ENCODE measurements around the gene NMNAT3. TPM values are rescaled to one million over a fixed set of nuclear protein-coding genes. Genes with fewer than 3 reads are reported as not detected.

Gene NMNAT3
- total RNA-seq: 1 to 10 TPM; 4.5 to 4.6 TPM

DNA sequence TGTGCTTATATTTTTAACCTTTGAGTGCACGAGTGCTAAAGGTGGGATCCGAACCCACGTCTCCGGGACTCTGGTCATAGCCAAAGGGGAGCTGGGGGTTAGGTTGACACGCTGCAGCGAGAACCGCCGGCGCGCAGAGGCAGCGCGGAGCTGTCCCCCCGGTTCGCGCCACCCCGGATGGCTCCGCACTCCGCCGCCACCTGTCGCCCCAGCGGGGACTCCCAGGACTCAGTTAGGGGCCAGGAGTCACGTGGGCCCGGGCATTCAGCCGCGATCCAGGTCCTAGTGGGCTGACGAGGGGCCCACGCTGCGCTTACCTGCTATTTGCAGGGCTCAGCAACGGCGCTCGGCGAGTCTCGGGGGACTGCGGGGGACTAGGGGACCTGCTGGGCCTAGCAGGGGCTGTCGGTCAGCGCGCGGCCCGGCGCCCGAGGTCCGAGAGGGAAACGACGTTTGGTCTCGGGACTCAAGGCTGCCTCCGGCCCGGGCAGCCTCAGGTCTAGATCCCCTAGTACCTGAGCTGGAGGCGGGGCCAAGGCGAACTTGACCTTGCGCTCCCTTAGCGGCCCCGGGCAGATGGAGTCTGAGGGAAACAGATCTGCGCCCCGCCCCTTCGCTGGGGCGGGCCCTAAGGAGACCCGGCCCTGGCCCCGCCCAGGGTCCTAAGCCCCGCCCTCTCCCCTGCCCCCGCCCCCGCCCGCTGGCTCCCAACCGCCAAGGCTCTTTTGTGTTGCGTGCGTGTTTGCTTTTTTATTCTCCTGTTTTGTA, at the start of gene NMNAT3:
Gene NMNAT3 (minus strand): TSS at position 585 of the 768 bp plus-strand sequence. CDS start 50,248 bp downstream, outside the sequence.
- no peaks in the 10 kb centered on the region for H3K36me3 ChIP-seq
- intact Hi-C loops (cut with DNase I): no loop called here
- DNase-seq: peak; percentile 96
- H3K4me3 ChIP-seq: peak within 1 kb of the TSS; percentile 89
- H3K9ac ChIP-seq (ENCODE audit: low read depth in 2 of 2, low read length in 2 of 2): peak within 1 kb of the TSS; percentile 81 to 82
- no peak for TF ChIP-seq CTCF (IDR thresholded peaks at IDR 0.05)
- H3K27me3 ChIP-seq: no peaks in the 10 kb centered on the region
- no peaks in the 10 kb centered on the region for H3K9me3 ChIP-seq
- H3K4me1 ChIP-seq: no peaks in the 10 kb centered on the region
- H3K27ac ChIP-seq: peak within 1 kb of the TSS; percentile 60

- TF ChIP-seq CTCF (IDR thresholded peaks at IDR 0.05): no peak
Observed at GRCh38 chr3:139721370-139721769, 43.6 kb upstream of the NMNAT3 start.

GRCh38 chr3:139718415-139718814, 40.6 kb upstream of the NMNAT3 start:
- H3K36me3 ChIP-seq: no peaks in the 10 kb centered on the region
- H3K9ac ChIP-seq (ENCODE audit: low read depth in 2 of 2, low read length in 2 of 2): no peak overlapping the region
- peak; percentile 19 for TF ChIP-seq CTCF (IDR thresholded peaks at IDR 0.05)
- H3K4me3 ChIP-seq: no peak overlapping the region
- no peaks in the 10 kb centered on the region for H3K9me3 ChIP-seq
- no peak overlapping the region for H3K27ac ChIP-seq
- intact Hi-C loops (cut with DNase I): no loop called here
- H3K4me1 ChIP-seq: no peaks in the 10 kb centered on the region
- DNase-seq: peak; percentile 19
- no peaks in the 10 kb centered on the region for H3K27me3 ChIP-seq

More at GRCh38 chr3:139721370-139721769, 43.6 kb upstream of the NMNAT3 start:
- Histone ChIP-seq H3K27ac (no peak overlapping the region), H3K4me1 (no peaks in the 10 kb centered on the region), H3K27me3 (no peaks in the 10 kb centered on the region), H3K9ac (ENCODE audit: low read depth in 2 of 2, low read length in 2 of 2) (no peak overlapping the region), H3K36me3 (no peaks in the 10 kb centered on the region), H3K4me3 (no peak overlapping the region), H3K9me3 (no peaks in the 10 kb centered on the region)
- DNase-seq: no peak
- intact Hi-C loops (cut with DNase I): no loop called here

GRCh38 chr3:139716908-139717485, 39.2 kb upstream of the NMNAT3 start:
- Histone ChIP-seq H3K4me3 (no peak overlapping the region), H3K27me3 (no peaks in the 10 kb centered on the region), H3K4me1 (no peaks in the 10 kb centered on the region), H3K27ac (no peak overlapping the region), H3K36me3 (no peaks in the 10 kb centered on the region), H3K9me3 (no peaks in the 10 kb centered on the region), H3K9ac (ENCODE audit: low read depth in 2 of 2, low read length in 2 of 2) (no peak overlapping the region)
- no peak for TF ChIP-seq CTCF (IDR thresholded peaks at IDR 0.05)
- intact Hi-C loops (cut with DNase I): no loop called here
- no peak for DNase-seq

- no peak for TF ChIP-seq CTCF (IDR thresholded peaks at IDR 0.05)
- Histone ChIP-seq H3K27me3 (no peaks in the 10 kb centered on the region), H3K27ac (no peak overlapping the region), H3K4me3 (no peak overlapping the region), H3K36me3 (no peaks in the 10 kb centered on the region), H3K9me3 (no peaks in the 10 kb centered on the region), H3K9ac (ENCODE audit: low read depth in 2 of 2, low read length in 2 of 2) (no peak overlapping the region), H3K4me1 (no peaks in the 10 kb centered on the region)
- intact Hi-C loops (cut with DNase I): no loop called here
- no peak for DNase-seq
Observed at GRCh38 chr3:139715743-139716360, 38.1 kb upstream of the NMNAT3 start.

Measured in colonic mucosa (tissue), 4 donors.